Measurements from ENCODE around the gene ISOC2. TPM values are rescaled to one million over a fixed set of nuclear protein-coding genes. Genes with fewer than 3 reads are reported as not detected.

ISOC2 gene
- total RNA-seq, 1 donor from 2014 or later = 14.8 TPM

GRCh38 chr19:55464039-55464661 is 2.7 kb upstream of the ISOC2 start:
- no peak overlapping the region for H3K4me3 ChIP-seq
- TF ChIP-seq EZH2phosphoT487 (IDR thresholded peaks at IDR 0.05) (no peak), CTCF (IDR thresholded peaks at IDR 0.05) (no peak), EZH2 (IDR thresholded peaks at IDR 0.05) (no peak)
- no peak for DNase-seq (ENCODE audit: low spot score)
- no peaks in the 10 kb centered on the region for H3K36me3 ChIP-seq
- H3K27me3 ChIP-seq = no peaks in the 10 kb centered on the region
- Mint-ChIP-seq H3K36me3 (no peaks in the 10 kb centered on the region), H3K4me1 (peaks cover 33% of the 10 kb centered on the region), H3K4me3 (no peak overlapping the region), H3K27me3 (ENCODE audit: insufficient read depth, low read depth) (peaks cover 7% of the 10 kb centered on the region), H3K27ac (no peak overlapping the region), H3K9me3 (no peaks in the 10 kb centered on the region)
- H2AFZ ChIP-seq (replicated peaks) = no peak overlapping the region
- no peak overlapping the region for H3K27ac ChIP-seq
- peaks cover 23% of the 10 kb centered on the region for H3K4me1 ChIP-seq
- H3F3A ChIP-seq (ENCODE audit: low read depth) = peaks cover 43% of the 10 kb centered on the region
- H3K9me3 ChIP-seq (ENCODE audit: low read depth) = no peaks in the 10 kb centered on the region
- no peak overlapping the region for H3K9ac ChIP-seq
- H3K4me2 ChIP-seq = peak overlapping the region; percentile 46
- no peaks in the 10 kb centered on the region for H3K79me2 ChIP-seq (ENCODE audit: low read depth)
- no peaks in the 10 kb centered on the region for H4K20me1 ChIP-seq (ENCODE audit: low read depth)

GRCh38 chr19:55463583-55464031 is 2.2 kb upstream of the ISOC2 start:
- peak overlapping the region; percentile 25 for H3K27ac Mint-ChIP-seq
- H3K27me3 Mint-ChIP-seq (ENCODE audit: insufficient read depth, low read depth) = peaks cover 7% of the 10 kb centered on the region
- H3K36me3 Mint-ChIP-seq = no peaks in the 10 kb centered on the region
- no peaks in the 10 kb centered on the region for H3K9me3 Mint-ChIP-seq
- Histone ChIP-seq H3K36me3 (no peaks in the 10 kb centered on the region), H3K79me2 (ENCODE audit: low read depth) (no peaks in the 10 kb centered on the region), H3K4me3 (no peak overlapping the region), H3K27me3 (no peaks in the 10 kb centered on the region), H3K9me3 (ENCODE audit: low read depth) (no peaks in the 10 kb centered on the region), H3K4me1 (peaks cover 23% of the 10 kb centered on the region), H3F3A (ENCODE audit: low read depth) (peaks cover 43% of the 10 kb centered on the region), H3K9ac (no peak overlapping the region), H2AFZ (replicated peaks) (no peak overlapping the region), H3K27ac (no peak overlapping the region), H3K4me2 (no peak overlapping the region), H4K20me1 (ENCODE audit: low read depth) (no peaks in the 10 kb centered on the region)
- H3K4me1 Mint-ChIP-seq = peaks cover 37% of the 10 kb centered on the region
- TF ChIP-seq EZH2 (IDR thresholded peaks at IDR 0.05) = no peak
- TF ChIP-seq CTCF (IDR thresholded peaks at IDR 0.05) = no peak
- no peak overlapping the region for H3K4me3 Mint-ChIP-seq
- DNase-seq (ENCODE audit: low spot score) = no peak

GRCh38 chr19:55462722-55463121 is 1.3 kb upstream of the ISOC2 start:
- DNase-seq (ENCODE audit: low spot score) = no peak
- Histone ChIP-seq H3K4me1 (peaks cover 23% of the 10 kb centered on the region), H2AFZ (replicated peaks) (no peak overlapping the region), H3K9ac (no peak overlapping the region), H3K36me3 (no peaks in the 10 kb centered on the region), H3K79me2 (ENCODE audit: low read depth) (no peaks in the 10 kb centered on the region), H4K20me1 (ENCODE audit: low read depth) (no peaks in the 10 kb centered on the region), H3K27me3 (no peaks in the 10 kb centered on the region), H3K4me3 (no peak overlapping the region), H3K27ac (no peak overlapping the region), H3K4me2 (no peak overlapping the region), H3K9me3 (ENCODE audit: low read depth) (no peaks in the 10 kb centered on the region), H3F3A (ENCODE audit: low read depth) (peaks cover 41% of the 10 kb centered on the region)
- Mint-ChIP-seq H3K4me3 (peak overlapping the region; percentile 87), H3K36me3 (no peaks in the 10 kb centered on the region), H3K27me3 (ENCODE audit: insufficient read depth, low read depth) (peaks cover 7% of the 10 kb centered on the region), H3K4me1 (peaks cover 43% of the 10 kb centered on the region), H3K27ac (peak overlapping the region; percentile 40), H3K9me3 (no peaks in the 10 kb centered on the region)
- TF ChIP-seq EZH2 (IDR thresholded peaks at IDR 0.05) (no peak), CTCF (IDR thresholded peaks at IDR 0.05) (no peak), EZH2phosphoT487 (IDR thresholded peaks at IDR 0.05) (no peak)
